H9 (cell line): Measurements from ENCODE around the gene GCNT1. TPM values are rescaled to one million over a fixed set of nuclear protein-coding genes. Genes with fewer than 3 reads are reported as not detected.

Experiments
- DNase-seq: peaks from one replicate; pipeline ENCODE4 v3.0.0-alpha.2; 2017
- H2AFZ ChIP-seq: one replicate; pipeline ENCODE4 v1.6.1; 2013; ENCODE audit warnings: mild to moderate bottlenecking, low read length, control low read depth, moderate library complexity
- H2AK5ac ChIP-seq: 2 replicates; pipeline ENCODE4 v1.6.1; 2013; ENCODE audit warnings: low read length, control low read depth, mixed read lengths; ENCODE audit not compliant: insufficient read length
- H2BK120ac ChIP-seq: one replicate; pipeline ENCODE4 v1.6.1; 2013; ENCODE audit warnings: low read depth, mild to moderate bottlenecking, low read length, control low read depth, inconsistent platforms; ENCODE audit not compliant: poor library complexity, severe bottlenecking
- H2BK12ac ChIP-seq: 2 replicates; pipeline ENCODE4 v1.6.1; 2013; ENCODE audit warnings: low read length, control low read depth, mixed read lengths, low read depth; ENCODE audit not compliant: insufficient read length
- H2BK15ac ChIP-seq: 2 replicates; pipeline ENCODE4 v1.6.1; 2013; ENCODE audit warnings: low read depth, low read length, control low read depth
- H2BK20ac ChIP-seq: one replicate; pipeline ENCODE4 v1.6.1; 2013; ENCODE audit warnings: low read depth, mild to moderate bottlenecking, low read length, control low read depth, inconsistent platforms; ENCODE audit not compliant: poor library complexity, severe bottlenecking
- H2BK5ac ChIP-seq: 2 replicates; pipeline ENCODE4 v1.6.1; 2013; ENCODE audit warnings: low read length, control low read depth, mixed read lengths; ENCODE audit not compliant: insufficient read length
- H3K14ac ChIP-seq: 2 replicates; pipeline ENCODE4 v1.6.1; 2013; ENCODE audit warnings: low read length, control low read depth; ENCODE audit not compliant: insufficient read depth
- H3K18ac ChIP-seq: 2 replicates; pipeline ENCODE4 v1.6.1; 2013; ENCODE audit warnings: low read depth, mild to moderate bottlenecking, mixed read lengths, low read length, control low read depth; ENCODE audit not compliant: insufficient read length
- H3K23ac ChIP-seq: 2 replicates; pipeline ENCODE4 v1.6.1; 2013; ENCODE audit warnings: low read length, control low read depth, mixed read lengths, low read depth; ENCODE audit not compliant: insufficient read length
- H3K23me2 ChIP-seq: 2 replicates; pipeline ENCODE4 v1.6.1; 2013; ENCODE audit warnings: low read depth, mild to moderate bottlenecking, mixed read lengths, low read length, control low read depth; ENCODE audit not compliant: insufficient read length, poor library complexity, severe bottlenecking
- H3K27ac ChIP-seq: 2 replicates; pipeline ENCODE4 v1.5.1; 2013; ENCODE audit warnings: low read length, control low read depth, mixed read lengths, low read depth; ENCODE audit not compliant: insufficient read length
- H3K27me3 ChIP-seq: 2 replicates; pipeline ENCODE4 v1.6.1; 2013; ENCODE audit warnings: low read length, control low read depth, inconsistent platforms; ENCODE audit not compliant: insufficient read depth
- H3K4ac ChIP-seq: 2 replicates; pipeline ENCODE4 v1.6.1; 2013; ENCODE audit warnings: low read depth, mild to moderate bottlenecking, control low read depth, inconsistent platforms, low read length, moderate library complexity
- H3K4me1 ChIP-seq: 2 replicates; pipeline ENCODE4 v1.6.1; 2013; ENCODE audit warnings: low read length, control low read depth, inconsistent platforms; ENCODE audit not compliant: insufficient read depth
- H3K4me2 ChIP-seq: 2 replicates; pipeline ENCODE4 v1.6.1; 2013; ENCODE audit warnings: low read length, control low read depth, mixed read lengths; ENCODE audit not compliant: insufficient read length, insufficient read depth
- H3K56ac ChIP-seq: 2 replicates; pipeline ENCODE4 v1.6.1; 2013; ENCODE audit warnings: low read depth, mild to moderate bottlenecking, mixed read lengths, low read length, control low read depth; ENCODE audit not compliant: insufficient read length
- H3K79me1 ChIP-seq: 2 replicates; pipeline ENCODE4 v1.6.1; 2013; ENCODE audit warnings: low read depth, mild to moderate bottlenecking, moderate library complexity, low read length, control low read depth, inconsistent platforms; ENCODE audit not compliant: insufficient read depth, poor library complexity, severe bottlenecking
- H3K79me2 ChIP-seq: 2 replicates; pipeline ENCODE4 v1.6.1; 2013; ENCODE audit warnings: low read length, control low read depth, inconsistent platforms; ENCODE audit not compliant: insufficient read depth
- H3K9ac ChIP-seq: 2 replicates; pipeline ENCODE4 v1.6.1; 2013; ENCODE audit warnings: low read length, control low read depth, mixed read lengths; ENCODE audit not compliant: insufficient read length; ENCODE audit errors: extremely low read depth
- H3K9me3 ChIP-seq: one replicate; pipeline ENCODE4 v1.6.1; 2013; ENCODE audit warnings: low read depth, low read length, inconsistent platforms; ENCODE audit not compliant: control insufficient read depth
- H3T11ph ChIP-seq: one replicate; pipeline ENCODE4 v1.6.1; 2013; ENCODE audit warnings: mild to moderate bottlenecking, low read length, control low read depth, inconsistent platforms
- H4K20me1 ChIP-seq: one replicate; pipeline ENCODE4 v1.6.1; 2013; ENCODE audit not compliant: control insufficient read depth, insufficient read length, insufficient read depth
- H4K5ac ChIP-seq: 2 replicates; pipeline ENCODE4 v1.6.1; 2013; ENCODE audit warnings: low read depth, mild to moderate bottlenecking, mixed read lengths, low read length, control low read depth; ENCODE audit not compliant: insufficient read length
- H4K8ac ChIP-seq: replicated peaks from 2 replicates; pipeline ENCODE4 v1.6.1; 2013; ENCODE audit warnings: low read length, control low read depth, mixed read lengths, low read depth; ENCODE audit not compliant: insufficient read length
- H4K91ac ChIP-seq: 2 replicates; pipeline ENCODE4 v1.6.1; 2013; ENCODE audit warnings: low read depth, mild to moderate bottlenecking, moderate library complexity, mixed read lengths, low read length, control low read depth; ENCODE audit not compliant: insufficient read length
- H3K27ac Mint-ChIP-seq, 3 experiments: 2 replicates in 2 of 3; 3 replicates in 1 of 3; pipeline ENCODE4 v1.8.0; 2020 to 2021; ENCODE audit warnings: mixed read lengths in 3 of 3, mild to moderate bottlenecking in 1 of 3, moderate library complexity in 1 of 3
- H3K27me3 Mint-ChIP-seq: 2 replicates; pipeline ENCODE4 v1.8.0; 2021; ENCODE audit warnings: low read depth, mild to moderate bottlenecking, moderate library complexity, mixed read lengths
- H3K36me3 Mint-ChIP-seq, 3 experiments: 2 replicates in 2 of 3; 3 replicates in 1 of 3; pipeline ENCODE4 v1.8.0; 2020 to 2021; ENCODE audit warnings: low read depth in 3 of 3, mixed read lengths in 3 of 3; ENCODE audit not compliant: insufficient read depth in 1 of 3
- H3K4me1 Mint-ChIP-seq, 2 experiments: 2 replicates each; pipeline ENCODE4 v1.8.0; 2020; ENCODE audit warnings: mixed read lengths in 2 of 2
- H3K4me3 Mint-ChIP-seq, 2 experiments: 2 replicates in 1 of 2; 3 replicates in 1 of 2; pipeline ENCODE4 v1.8.0; 2020 to 2021; ENCODE audit warnings: mild to moderate bottlenecking in 2 of 2, mixed read lengths in 2 of 2, moderate library complexity in 1 of 2
- H3K9me3 Mint-ChIP-seq, 2 experiments: 2 replicates in 1 of 2; 3 replicates in 1 of 2; pipeline ENCODE4 v1.8.0; 2020; ENCODE audit warnings: mild to moderate bottlenecking in 2 of 2, mixed read lengths in 2 of 2, moderate library complexity in 1 of 2
- CTCF ChIP-seq: fragments of 200-600 bp; sonication (generic); conservative IDR thresholded peaks from 3 replicates; pipeline ENCODE4 v1.8.0; 2021; ENCODE audit warnings: antibody characterized with exemption, mild to moderate bottlenecking
- total RNA-seq: library from RNA; stranded (reverse); gene quantifications from 2 replicates; pipeline ENCODE4 v1.2.1, GENCODE V29; 2021

GCNT1 gene
- total RNA-seq, 1 experiment from 2014 or later: 35.6 TPM

GRCh38 chr9:76445976-76446375 is 13.0 kb upstream of the GCNT1 start:
- Histone ChIP-seq H4K8ac (no peak overlapping the region), H3K79me1 (no peaks in the 10 kb centered on the region), H3K79me2 (no peaks in the 10 kb centered on the region), H3K4me2 (no peak overlapping the region), H2AK5ac (no peak overlapping the region), H3K14ac (no peak overlapping the region), H3T11ph (no peak overlapping the region), H3K23me2 (no peaks in the 10 kb centered on the region), H3K18ac (no peak overlapping the region), H3K27ac (no peak overlapping the region), H4K91ac (no peak overlapping the region), H2BK120ac (no peak overlapping the region), H3K27me3 (no peaks in the 10 kb centered on the region), H3K56ac (no peak overlapping the region), H3K9ac (no peak overlapping the region), H2BK20ac (no peak overlapping the region), H3K23ac (no peak overlapping the region), H4K20me1 (no peaks in the 10 kb centered on the region), H3K4ac (no peak overlapping the region), H3K4me1 (no peaks in the 10 kb centered on the region), H2BK15ac (no peak overlapping the region), H2AFZ (no peak overlapping the region), H4K5ac (no peak overlapping the region), H2BK5ac (no peak overlapping the region), H2BK12ac (no peak overlapping the region), H3K9me3 (peaks cover 5% of the 10 kb centered on the region)
- no peak for TF ChIP-seq CTCF
- Mint-ChIP-seq H3K27ac (no peak overlapping the region), H3K27me3 (0 out of 2 replicates have a peak, but pooled peaks cover 2% of the 10 kb centered on the region), H3K36me3 (peaks cover 4 to 29% (median 10%) of the 10 kb centered on the region in 3 experiments; a peak in 6 of 7 replicates), H3K9me3 (peaks cover 26 to 34% of the 10 kb centered on the region in 2 experiments), H3K4me3 (no peak overlapping the region), H3K4me1 (peaks cover 14 to 19% of the 10 kb centered on the region in 2 experiments)
- DNase-seq: no peak
